SK-N-SH treated with all-trans-retinoic acid at 6 μM for 48 hours (cell line): Measurements from ENCODE around the gene OR6C1.

ENCODE experiments used
- ARNTL ChIP-seq: fragments of 450-650 bp; formaldehyde crosslinking; IDR thresholded peaks from 2 replicates; pipeline ENCODE4 v1.5.0; 2020; ENCODE audit warnings: low read depth, mild to moderate bottlenecking, moderate library complexity, borderline replicate concordance
- CREB5 ChIP-seq: fragments of 250-450 bp; sonication (Bioruptor Pico); IDR thresholded peaks from 2 replicates; pipeline ENCODE4 v1.5.1; 2020; ENCODE audit warnings: low read depth, mild to moderate bottlenecking, moderate library complexity
- GLIS3 ChIP-seq: fragments of 250-450 bp; sonication (Bioruptor Pico); IDR thresholded peaks from 2 replicates; pipeline ENCODE4 v1.5.0; 2020; ENCODE audit warnings: mild to moderate bottlenecking, moderate library complexity
- ISL1 ChIP-seq: fragments of 250-450 bp; sonication (Bioruptor Pico); IDR thresholded peaks from 2 replicates; pipeline ENCODE4 v2.1.2; 2022; ENCODE audit warnings: mild to moderate bottlenecking, moderate library complexity
- OSR1 ChIP-seq: fragments of 250-450 bp; sonication (Bioruptor Pico); IDR thresholded peaks from 2 replicates; pipeline ENCODE4 v1.8.0; 2022; ENCODE audit warnings: moderate library complexity, mild to moderate bottlenecking, inconsistent platforms
- PATZ1 ChIP-seq: fragments of 250-450 bp; sonication (Bioruptor Pico); IDR thresholded peaks from 2 replicates; pipeline ENCODE4 v1.8.0; 2020; ENCODE audit warnings: mild to moderate bottlenecking, moderate library complexity, borderline replicate concordance
- PPARA ChIP-seq: fragments of 250-450 bp; sonication (Bioruptor Pico); IDR thresholded peaks from 2 replicates; pipeline ENCODE4 v1.5.0; 2020; ENCODE audit warnings: mild to moderate bottlenecking, borderline replicate concordance
- RARB ChIP-seq: fragments of 250-450 bp; sonication (Bioruptor Pico); IDR thresholded peaks from 2 replicates; pipeline ENCODE4 v1.8.0; 2021; ENCODE audit warnings: mild to moderate bottlenecking, moderate library complexity
- TOX ChIP-seq: fragments of 250-450 bp; sonication (Bioruptor Pico); IDR thresholded peaks from 2 replicates; pipeline ENCODE4 v1.8.0; 2021; ENCODE audit warnings: mild to moderate bottlenecking, moderate library complexity, borderline replicate concordance
- ZC3H10 ChIP-seq: fragments of 250-450 bp; sonication (Bioruptor Pico); IDR thresholded peaks from 2 replicates; pipeline ENCODE4 v1.5.1; 2021; ENCODE audit warnings: mild to moderate bottlenecking, moderate library complexity
- ZFP3 ChIP-seq: fragments of 250-450 bp; sonication (Bioruptor Pico); IDR thresholded peaks from 2 replicates; pipeline ENCODE4 v1.5.0; 2020; ENCODE audit warnings: mild to moderate bottlenecking, moderate library complexity
- ZNF70 ChIP-seq: fragments of 450-650 bp; formaldehyde crosslinking; IDR thresholded peaks from 2 replicates; pipeline ENCODE4 v1.5.0; 2020; ENCODE audit warnings: mild to moderate bottlenecking, moderate library complexity

- TF ChIP-seq ZNF70 (no peak), TOX (CRISPR knock-in tag) (no peak), CREB5 (CRISPR knock-in tag) (no peak), ISL1 (CRISPR knock-in tag) (no peak), RARB (CRISPR knock-in tag) (no peak), ARNTL (CRISPR knock-in tag) (no peak), PATZ1 (no peak), PPARA (CRISPR knock-in tag) (no peak), GLIS3 (CRISPR knock-in tag) (no peak), ZFP3 (no peak), ZC3H10 (CRISPR knock-in tag) (no peak), OSR1 (CRISPR knock-in tag) (no peak)
These were observed 17.7 kb upstream of the OR6C1 start, which contains the start of gene OR6C6 for GRCh38 chr12:55296469-55296868.
